ENCODE data around the gene FAM168B.

DNA sequence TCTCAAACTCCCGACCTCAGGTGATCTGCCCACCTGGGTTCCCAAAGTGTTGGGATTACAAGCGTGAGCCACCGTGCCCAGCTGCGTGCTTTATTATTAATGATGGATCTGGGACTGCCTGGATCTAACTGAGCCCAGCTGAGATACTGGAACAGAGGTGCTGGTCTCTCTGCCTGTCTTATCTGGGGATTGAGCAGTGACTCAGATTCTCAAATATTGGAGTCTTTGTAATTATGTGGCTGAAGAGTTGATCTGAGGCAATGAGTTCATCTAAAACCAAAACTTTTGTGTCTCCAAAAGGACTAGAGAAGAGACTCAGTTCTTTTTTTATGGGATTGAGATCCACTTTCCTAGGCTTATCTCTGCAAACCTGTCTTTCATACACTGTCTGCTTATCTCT lies 28.2 kb upstream of the FAM168B start:
- no peak for TF ChIP-seq CTCF (IDR thresholded peaks at IDR 0.05)
- TF ChIP-seq POLR2A (IDR thresholded peaks at IDR 0.05): no peak
